Peyer's patch (tissue), 4 donors: ENCODE data around the gene GAMT. TPM values are rescaled to one million over a fixed set of nuclear protein-coding genes. Genes with fewer than 3 reads are reported as not detected.

Source experiments
- DNase-seq, 3 donors: peaks; one replicate each; pipeline ENCODE4 v3.0.0-alpha.2; 2017 to 2019
- H3K27ac ChIP-seq, 4 donors: fragments of 200-600 bp; sonication (generic); one replicate each; pipeline ENCODE4 v1.5.1; 2016 to 2019
- H3K27me3 ChIP-seq, 2 donors: fragments of 200-600 bp; sonication (generic); one replicate each; pipeline ENCODE4 v1.5.1; 2019
- H3K36me3 ChIP-seq, 3 donors: fragments of 200-600 bp; sonication (generic); one replicate each; pipeline ENCODE4 v1.5.1; 2016 to 2019
- H3K4me1 ChIP-seq, 4 donors: fragments of 200-600 bp; sonication (generic); one replicate each; pipeline ENCODE4 v1.5.1; 2016 to 2019
- H3K4me3 ChIP-seq, 4 donors: fragments of 200-600 bp; sonication (generic); 1 replicate in 3 of 4; 2 replicates in 1 of 4; pipeline ENCODE4 v1.5.1; 2016 to 2019; ENCODE audit warnings: mild to moderate bottlenecking in 1 of 4
- H3K9me3 ChIP-seq, 4 donors: fragments of 200-600 bp; sonication (generic); one replicate each; pipeline ENCODE4 v1.5.1; 2016 to 2019; ENCODE audit warnings: mild to moderate bottlenecking in 1 of 4
- POLR2A ChIP-seq, 2 donors: fragments of 450-650 bp; IDR thresholded peaks; one replicate each; pipeline ENCODE4 v1.5.1; 2017; ENCODE audit warnings: antibody characterized with exemption in 2 of 2, mild to moderate bottlenecking in 2 of 2, moderate library complexity in 2 of 2
- total RNA-seq, 4 donors: library from RNA; depleted of rRNA; stranded (reverse); fragments of >200 nt; gene quantifications; one replicate each; pipeline ENCODE4 v1.1.0, GENCODE V29; 2016
- TF ChIP-seq, protein P1 (sequence below), 6 experiments: fragments of 450-650 bp in 4 of 6; fragments of 200-600 bp in 2 of 6; sonication (generic) in 1 of 6; IDR thresholded peaks; one replicate each; pipeline ENCODE4 v1.5.1; 2017 to 2019; ENCODE audit warnings: antibody characterized with exemption in 6 of 6, mild to moderate bottlenecking in 3 of 6, moderate library complexity in 1 of 6

Gene GAMT
- total RNA-seq, 4 donors from 2014 or later, result 2.5 to 3.1 TPM; not detected in 2

DNA sequence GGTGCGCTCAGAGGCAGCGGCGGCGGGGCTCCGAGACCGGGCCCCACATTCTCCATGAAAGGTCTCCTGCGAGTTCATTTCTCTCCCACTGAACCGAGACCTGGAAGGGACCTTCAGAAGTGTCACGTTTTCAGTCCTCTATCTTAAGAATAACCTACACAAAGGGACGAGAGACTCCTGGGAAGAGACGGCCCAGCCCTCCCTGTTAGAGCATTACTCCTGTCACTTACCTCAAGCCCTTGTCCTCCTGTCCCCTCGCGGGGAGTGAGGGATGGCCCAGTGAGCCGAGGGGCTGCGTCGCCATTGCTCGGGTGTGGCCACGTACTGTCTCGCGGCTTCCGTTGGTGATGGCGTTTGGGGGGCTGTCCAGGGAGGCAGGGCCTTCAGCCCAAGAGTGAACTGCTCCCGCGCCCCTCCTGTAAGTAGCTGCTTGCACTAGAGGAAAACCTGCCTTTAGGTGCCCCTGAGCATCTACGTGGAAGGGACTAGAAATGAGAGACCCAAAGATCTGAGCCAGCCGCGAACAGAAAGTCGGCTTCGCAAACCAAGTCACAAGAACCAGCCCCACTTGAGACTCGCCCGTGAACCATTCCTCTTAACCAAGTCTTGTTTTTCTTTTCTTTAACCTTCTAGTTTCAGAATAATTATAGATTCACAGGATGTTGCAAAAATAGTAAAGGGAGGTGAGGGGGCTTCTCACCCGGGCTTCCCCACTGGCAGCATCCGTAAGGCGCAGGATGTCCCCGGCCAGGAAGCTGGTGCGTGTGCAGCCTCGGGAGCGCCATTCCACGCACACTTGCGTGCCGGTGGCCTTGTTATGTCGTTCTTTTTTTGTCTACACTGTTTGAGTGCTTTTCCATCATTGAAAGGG, 38.7 kb downstream of the GAMT start:
- Histone ChIP-seq H3K36me3 (peaks cover 0 to 71% (median 0%) of the 10 kb centered on the region in 3 donors), H3K4me1 (peaks cover 0 to 10% (median 0%) of the 10 kb centered on the region in 4 donors), H3K9me3 (no peaks in the 10 kb centered on the region), H3K4me3 (no peak overlapping the region), H3K27ac (peak overlapping the region in 1 of 4 donors; percentile 34), H3K27me3 (no peaks in the 10 kb centered on the region)
- TF ChIP-seq POLR2A (IDR thresholded peaks at IDR 0.05), result no peak
- TF ChIP-seq, protein P1, sequence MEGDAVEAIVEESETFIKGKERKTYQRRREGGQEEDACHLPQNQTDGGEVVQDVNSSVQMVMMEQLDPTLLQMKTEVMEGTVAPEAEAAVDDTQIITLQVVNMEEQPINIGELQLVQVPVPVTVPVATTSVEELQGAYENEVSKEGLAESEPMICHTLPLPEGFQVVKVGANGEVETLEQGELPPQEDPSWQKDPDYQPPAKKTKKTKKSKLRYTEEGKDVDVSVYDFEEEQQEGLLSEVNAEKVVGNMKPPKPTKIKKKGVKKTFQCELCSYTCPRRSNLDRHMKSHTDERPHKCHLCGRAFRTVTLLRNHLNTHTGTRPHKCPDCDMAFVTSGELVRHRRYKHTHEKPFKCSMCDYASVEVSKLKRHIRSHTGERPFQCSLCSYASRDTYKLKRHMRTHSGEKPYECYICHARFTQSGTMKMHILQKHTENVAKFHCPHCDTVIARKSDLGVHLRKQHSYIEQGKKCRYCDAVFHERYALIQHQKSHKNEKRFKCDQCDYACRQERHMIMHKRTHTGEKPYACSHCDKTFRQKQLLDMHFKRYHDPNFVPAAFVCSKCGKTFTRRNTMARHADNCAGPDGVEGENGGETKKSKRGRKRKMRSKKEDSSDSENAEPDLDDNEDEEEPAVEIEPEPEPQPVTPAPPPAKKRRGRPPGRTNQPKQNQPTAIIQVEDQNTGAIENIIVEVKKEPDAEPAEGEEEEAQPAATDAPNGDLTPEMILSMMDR (IDR thresholded peaks at IDR 0.05), result no peak
- DNase-seq, result no peak

DNA sequence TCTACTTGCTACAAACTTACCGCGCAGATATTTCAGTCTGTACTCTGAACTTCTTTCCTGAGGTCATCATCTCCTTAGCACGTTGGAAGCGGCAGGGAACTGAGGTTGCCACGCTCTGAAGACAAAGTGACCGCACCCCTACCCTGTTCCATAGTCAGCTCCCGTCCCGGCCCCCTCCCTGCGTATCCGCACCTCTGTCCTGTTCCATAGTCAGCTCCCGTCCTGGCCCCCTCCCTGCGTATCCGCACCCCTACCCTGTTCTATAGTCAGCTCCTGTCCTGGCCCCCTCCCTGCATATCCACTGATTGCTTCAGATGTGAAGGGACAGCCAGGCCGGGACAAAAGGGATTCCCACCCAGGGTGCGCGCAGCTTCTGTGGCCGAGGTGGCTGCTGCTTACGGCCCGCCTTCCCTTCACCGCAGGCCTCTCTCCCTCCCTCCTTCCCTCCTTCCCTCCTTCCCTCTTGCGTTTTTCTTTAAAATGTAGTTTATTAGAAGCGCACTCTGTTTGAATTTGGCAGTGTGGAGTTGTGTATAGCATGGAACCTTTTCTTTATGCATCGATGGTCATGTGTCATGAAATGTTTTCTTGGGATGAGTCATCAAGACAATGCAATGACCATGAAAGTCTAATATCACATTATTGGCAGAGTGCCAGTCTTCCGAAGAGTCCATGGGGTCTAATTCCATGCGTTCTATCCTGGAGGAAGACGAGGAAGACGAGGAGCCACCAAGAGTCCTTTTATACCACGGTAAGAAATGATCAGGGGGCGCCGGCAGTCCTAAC, 39.5 kb downstream of the GAMT start:
- no peak for DNase-seq
- Histone ChIP-seq H3K27ac (peak overlapping the region in 3 of 4 donors; percentile 12 to 49 (median 34)), H3K9me3 (no peaks in the 10 kb centered on the region), H3K27me3 (no peaks in the 10 kb centered on the region), H3K4me1 (peaks cover 0 to 11% (median 0%) of the 10 kb centered on the region in 4 donors), H3K36me3 (peaks cover 0 to 69% (median 0%) of the 10 kb centered on the region in 3 donors), H3K4me3 (peak overlapping the region in 1 of 4 donors; percentile 4)
- TF ChIP-seq POLR2A (IDR thresholded peaks at IDR 0.05), result no peak
- TF ChIP-seq, protein P1 (IDR thresholded peaks at IDR 0.05), result no peak

DNA sequence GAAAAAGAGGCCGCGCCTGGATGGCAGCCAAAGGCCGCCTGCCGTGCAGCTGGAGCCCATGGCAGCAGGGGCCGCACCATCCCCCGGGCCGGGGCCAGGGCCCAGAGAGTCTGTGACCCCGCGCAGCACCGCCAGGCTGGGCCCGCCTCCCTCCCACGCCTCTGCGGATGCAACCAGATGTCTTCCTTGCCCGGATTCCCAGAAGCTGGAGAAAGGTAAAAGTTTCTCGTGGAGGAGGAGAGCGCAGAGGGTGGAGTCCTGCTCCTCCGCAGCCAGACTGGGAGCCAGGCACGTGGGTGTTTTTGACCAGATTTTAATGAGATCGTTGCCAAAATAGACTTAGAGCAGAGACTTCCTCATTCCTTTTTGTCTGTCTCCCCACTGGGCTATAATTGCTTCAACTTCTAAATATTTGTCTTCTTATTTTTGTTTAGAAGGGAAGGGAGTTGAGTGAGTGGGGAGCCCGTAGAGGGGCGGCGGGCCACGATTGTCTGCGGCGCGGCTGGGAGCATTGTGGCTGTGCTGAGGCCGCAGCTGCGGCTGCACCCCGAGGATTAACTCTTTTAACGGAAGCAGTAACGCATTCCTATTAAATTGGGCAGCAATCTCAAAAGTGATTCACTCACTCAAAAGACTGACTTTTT, 40.4 kb downstream of the GAMT start:
- Histone ChIP-seq H3K27ac (peak overlapping the region in 3 of 4 donors; percentile 12 to 50 (median 49)), H3K27me3 (no peaks in the 10 kb centered on the region), H3K4me3 (peak overlapping the region in 1 of 4 donors; percentile 4), H3K4me1 (peaks cover 0 to 19% (median 0%) of the 10 kb centered on the region in 4 donors), H3K9me3 (no peaks in the 10 kb centered on the region), H3K36me3 (peaks cover 0 to 62% (median 0%) of the 10 kb centered on the region in 3 donors)
- TF ChIP-seq, protein P1 (IDR thresholded peaks at IDR 0.05), result no peak
- no peak for TF ChIP-seq POLR2A (IDR thresholded peaks at IDR 0.05)
- peak in 1 of 3 donors; percentile 56 for DNase-seq

DNA sequence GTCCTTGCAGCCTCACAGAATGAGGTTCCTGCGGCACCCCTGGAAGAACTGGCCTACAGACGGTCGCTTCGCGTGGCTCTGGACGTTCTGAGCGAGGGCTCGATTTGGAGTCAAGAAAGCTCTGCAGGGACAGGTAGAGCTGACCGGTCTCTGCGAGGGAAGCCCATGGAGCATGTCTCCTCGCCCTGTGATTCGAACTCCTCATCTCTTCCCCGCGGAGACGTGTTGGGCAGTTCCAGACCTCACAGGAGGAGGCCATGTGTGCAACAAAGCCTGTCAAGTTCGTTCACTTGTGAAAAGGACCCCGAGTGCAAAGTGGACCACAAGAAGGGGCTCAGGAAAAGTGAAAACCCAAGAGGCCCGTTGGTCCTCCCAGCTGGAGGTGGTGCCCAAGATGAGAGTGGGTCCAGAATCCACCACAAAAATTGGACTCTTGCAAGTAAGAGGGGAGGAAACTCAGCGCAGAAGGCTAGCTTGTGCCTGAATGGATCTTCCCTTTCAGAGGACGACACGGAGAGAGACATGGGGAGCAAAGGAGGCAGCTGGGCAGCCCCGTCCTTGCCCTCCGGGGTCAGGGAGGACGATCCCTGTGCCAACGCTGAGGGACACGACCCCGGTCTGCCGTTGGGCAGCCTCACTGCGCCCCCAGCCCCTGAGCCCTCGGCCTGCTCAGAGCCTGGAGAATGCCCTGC, 41.1 kb downstream of the GAMT start:
- H3K4me3 ChIP-seq, result peak overlapping the region in 1 of 4 donors; percentile 4

More for the DNA sequence above, 41.1 kb downstream of the GAMT start:
- Histone ChIP-seq H3K36me3 (peaks cover 0 to 55% (median 0%) of the 10 kb centered on the region in 3 donors), H3K9me3 (no peaks in the 10 kb centered on the region), H3K4me1 (peaks cover 0 to 22% (median 0%) of the 10 kb centered on the region in 4 donors), H3K27me3 (no peaks in the 10 kb centered on the region), H3K27ac (peak overlapping the region in 3 of 4 donors; percentile 12 to 50 (median 49))
- DNase-seq, result no peak
- TF ChIP-seq, protein P1 (IDR thresholded peaks at IDR 0.05), result no peak
- no peak for TF ChIP-seq POLR2A (IDR thresholded peaks at IDR 0.05)
